ENCODE measurements around the gene STIP1. TPM values are rescaled to one million over a fixed set of nuclear protein-coding genes. Genes with fewer than 3 reads are reported as not detected.

Gene STIP1
- total and polyA plus RNA-seq, 2 of the 4 experiments (the other 2 are of a cell fraction), result 201 to 489 TPM

DNA sequence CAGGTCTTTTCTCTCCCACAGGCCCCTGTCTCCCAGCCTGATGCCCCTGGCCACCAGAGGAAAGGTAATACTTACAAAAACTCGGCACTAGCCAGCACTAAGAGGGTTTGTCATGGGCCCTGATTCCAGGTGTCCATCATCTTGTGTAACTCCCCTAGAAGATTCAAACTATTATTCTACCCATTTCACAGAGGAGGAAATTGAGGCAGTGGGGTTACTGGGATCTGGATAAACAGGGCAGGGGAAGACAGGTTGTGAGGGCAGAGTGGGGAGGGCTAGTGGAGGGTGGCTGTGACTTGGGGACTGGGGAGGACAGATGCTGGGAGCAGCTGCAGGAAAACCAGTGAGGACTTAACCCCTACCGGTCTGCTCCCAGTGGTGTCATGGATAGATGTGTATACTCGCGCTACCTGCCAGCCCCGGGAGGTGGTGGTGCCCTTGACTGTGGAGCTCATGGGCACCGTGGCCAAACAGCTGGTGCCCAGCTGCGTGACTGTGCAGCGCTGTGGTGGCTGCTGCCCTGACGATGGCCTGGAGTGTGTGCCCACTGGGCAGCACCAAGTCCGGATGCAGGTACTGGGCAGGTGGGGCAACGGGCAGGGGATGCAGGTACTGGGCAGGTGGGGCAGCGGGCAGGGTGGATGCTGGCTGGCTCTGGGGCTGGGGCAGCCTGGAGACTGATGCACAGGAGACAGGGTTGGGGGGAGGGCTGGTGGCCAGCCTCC lies 49.6 kb downstream of the STIP1 start:
- peak overlapping the region; percentile 76 for H3K4me3 ChIP-seq (ENCODE audit: insufficient read depth, low read depth, low read length)
- no peak overlapping the region for H2BK20ac ChIP-seq (ENCODE audit: low read depth, low read length)
- H2AK5ac ChIP-seq (ENCODE audit: low read depth, low read length), result peak overlapping the region; percentile 69; the same call in 1 of the 2 replicates
- intact Hi-C loops (cut with micrococcal nuclease) (no loop called here), in situ Hi-C loops (cut with MboI; ENCODE audit: low sequenced_read_pairs) (no loop called here), dilution Hi-C loops (cut with HindIII; ENCODE audit: low sequenced_read_pairs, unreplicated experiment) (no loop called here)
- H2AFZ ChIP-seq (replicated peaks; ENCODE audit: low read length, poor library complexity), result peak overlapping the region; percentile 91
- peaks cover 19% of the 10 kb centered on the region for H3K36me3 ChIP-seq (ENCODE audit: control insufficient read depth, insufficient read depth, low read length)
- ChIA-PET POLR2A (ENCODE audit: unreplicated experiment) (no interaction called here), CTCF (no interaction called here)
- no peak for ATAC-seq (ENCODE audit: low read depth)
- H3K9ac ChIP-seq (ENCODE audit: low read depth, low read length), result peak overlapping the region; percentile 81
- H3K23ac ChIP-seq (ENCODE audit: low read depth, low read length), result peak overlapping the region; percentile 75; the same call in 1 of the 2 replicates
- H3K4me2 ChIP-seq (ENCODE audit: low read depth, low read length), result peak overlapping the region; percentile 75
- H4K20me1 ChIP-seq (ENCODE audit: insufficient read depth, low read length), result no peaks in the 10 kb centered on the region
- TF ChIP-seq MXI1 (IDR thresholded peaks at IDR 0.05; ENCODE audit: borderline replicate concordance, low read depth, low read length), result no peak
- peak overlapping the region; percentile 56; the same call in 1 of the 2 replicates for H3K14ac ChIP-seq (replicated peaks; ENCODE audit: low read depth, low read length)
- H3K4me1 ChIP-seq (ENCODE audit: control insufficient read depth, insufficient read depth, low read length), result peaks cover 13% of the 10 kb centered on the region
- peak overlapping the region; percentile 47; the same call in 1 of the 2 replicates for H3K4ac ChIP-seq (ENCODE audit: low read depth, low read length)
- H3K18ac ChIP-seq (ENCODE audit: low read depth, low read length), result no peak overlapping the region
- H4K8ac ChIP-seq (ENCODE audit: low read depth in 2 of 2, low read length in 2 of 2), result peak overlapping the region in 1 of 2 experiments; percentile 63; a peak in 1 of 4 replicates
- no peaks in the 10 kb centered on the region for H3K27me3 ChIP-seq (ENCODE audit: control insufficient read depth, insufficient read depth, low read length)
- H2BK15ac ChIP-seq (ENCODE audit: low read depth, low read length), result no peak overlapping the region
- no peak overlapping the region for H4K91ac ChIP-seq (ENCODE audit: insufficient read depth, low read depth, low read length)
- DNase-seq, result no peak
- no peaks in the 10 kb centered on the region for H3K9me3 ChIP-seq (ENCODE audit: control insufficient read depth, insufficient read depth, low read length)
- no peak overlapping the region for H2BK5ac ChIP-seq (ENCODE audit: low read depth, low read length, poor library complexity, severe bottlenecking)
- H4K5ac ChIP-seq (ENCODE audit: low read depth, low read length), result no peak overlapping the region
- WGBS, 2 experiments (ENCODE audit: extremely low coverage in 2 of 2, insufficient read length in 1 of 2), result 95% methylated on average over 7 of the region's 12 CpGs; no CpG with 5 or more reads in 1 of the 2 experiments
- H2BK120ac ChIP-seq (ENCODE audit: low read depth, low read length), result 0 out of 2 replicates have a peak overlapping the region, but pooled peaks have one; percentile 32
- no peak overlapping the region; the same call in 1 of the 2 replicates for H3K27ac ChIP-seq (ENCODE audit: insufficient read depth, low read length)
- peak overlapping the region; percentile 99 for H2AK9ac ChIP-seq (replicated peaks; ENCODE audit: low read depth, low read length, poor library complexity)
- no peak overlapping the region for H3K56ac ChIP-seq (ENCODE audit: extremely low read depth, insufficient read depth, low read length)
- BruUV-seq (replicated peaks), result no TSS peak
- peaks cover 25 to 54% of the 10 kb centered on the region in 2 experiments for H3K79me1 ChIP-seq (ENCODE audit: low read depth in 1 of 2, low read length in 2 of 2)
- H3K9me1 ChIP-seq (ENCODE audit: insufficient read depth, low read length), result peaks cover 9% of the 10 kb centered on the region; the same call in 1 of the 2 replicates
